Stimulated activated CD4-positive, alpha-beta T cell treated with anti-CD3 and anti-CD28 coated beads, TNF-alpha, amount 100 ng/mL, for 1 hour (primary cell): ENCODE measurements around the gene HMCN2.
"Not testable (repeated sequence)": the region's sequence is repeated elsewhere in the genome, so short reads cannot be mapped to it uniquely, and the experiment has no call there.

Experiments
- DNase-seq, 3 donors: peaks; one replicate each; pipeline ENCODE4 v3.0.0-alpha.2; 2020; ENCODE audit warnings: low read depth in 3 of 3, low spot score in 1 of 3

Gene HMCN2

GRCh38 chr9:130428086-130428665, 162.6 kb downstream of the HMCN2 start:
- DNase-seq: no peak

GRCh38 chr9:130429381-130429780, 163.8 kb downstream of the HMCN2 start:
- no peak for DNase-seq

- no peak for DNase-seq
Observed at GRCh38 chr9:130429831-130430230, 164.3 kb downstream of the HMCN2 start.

- no peak for DNase-seq
Observed at GRCh38 chr9:130430232-130430631, 164.7 kb downstream of the HMCN2 start.

GRCh38 chr9:130430734-130431535, 165.4 kb downstream of the HMCN2 start:
- no peak for DNase-seq

- no peak for DNase-seq
Observed at GRCh38 chr9:130431536-130432303, 166.2 kb downstream of the HMCN2 start.

- no peak for DNase-seq
Observed at GRCh38 chr9:130432362-130432761, 166.8 kb downstream of the HMCN2 start.

GRCh38 chr9:130432796-130433167, 167.2 kb downstream of the HMCN2 start:
- DNase-seq: no peak

- peak in 1 of 3 donors; percentile 18 for DNase-seq
Observed at GRCh38 chr9:130433168-130433946, 167.8 kb downstream of the HMCN2 start.

GRCh38 chr9:130433947-130434262, 168.3 kb downstream of the HMCN2 start:
- DNase-seq: no peak

GRCh38 chr9:130434656-130435055, 169.1 kb downstream of the HMCN2 start:
- DNase-seq: not testable (repeated sequence)

GRCh38 chr9:130437011-130437789, 171.6 kb downstream of the HMCN2 start:
- DNase-seq: no peak

- DNase-seq: no peak
Observed at GRCh38 chr9:130438382-130438981, 172.9 kb downstream of the HMCN2 start.

GRCh38 chr9:130441031-130441430, 175.5 kb downstream of the HMCN2 start:
- no peak for DNase-seq

- DNase-seq: no peak
Observed at GRCh38 chr9:130442746-130443455, 177.3 kb downstream of the HMCN2 start.

GRCh38 chr9:130443456-130443801, 177.9 kb downstream of the HMCN2 start:
- no peak for DNase-seq

GRCh38 chr9:130443840-130444492, 178.4 kb downstream of the HMCN2 start:
- no peak for DNase-seq

GRCh38 chr9:130444565-130445221, 179.1 kb downstream of the HMCN2 start, which contains the start of gene ASS1:
Gene ASS1, plus strand, starts transcription at chr9:130444961. Its CDS starts 7,268 bp downstream, at chr9:130452229.
- peak in 2 of 3 donors; percentile 3 to 42 for DNase-seq
